Panc1 (cell line): Measurements from ENCODE around the gene PARP2. TPM values are rescaled to one million over a fixed set of nuclear protein-coding genes. Genes with fewer than 3 reads are reported as not detected.
"Not testable (repeated sequence)": the region's sequence is repeated elsewhere in the genome, so short reads cannot be mapped to it uniquely, and the experiment has no call there.

ENCODE experiments used
- ATAC-seq: fragments of 200-7000 bp; cut with Tn5 transposase; 2 replicates; pipeline ENCODE4 v1.9.1; 2020; ENCODE audit warnings: mild to moderate bottlenecking, moderate library complexity
- BruUV-seq: library from RNA; stranded (reverse); fragments of 400-500 nt; replicated peaks from 2 replicates; lab custom pipeline; 2021; lab: Mats Ljungman, UMichigan
- CTCF ChIA-PET: fragments of 300-600 bp; sonication (Branson Sonifier 250); formaldehyde crosslinking; loops from one replicate; lab custom pipeline; 2022; ENCODE audit warnings: antibody characterized with exemption; lab: Charles Lee
- POLR2A ChIA-PET: fragments of 300-600 bp; sonication (Branson Sonifier 250); formaldehyde crosslinking; loops from one replicate; lab custom pipeline; 2022; ENCODE audit warnings: antibody characterized with exemption; lab: Charles Lee
- DNase-seq: peaks from one replicate; pipeline ENCODE4 v3.0.0-alpha.2; 2010; ENCODE audit warnings: low read depth, low spot score
- H3K27ac ChIP-seq: 2 replicates; pipeline ENCODE4 v1.5.1; 2011; ENCODE audit warnings: mild to moderate bottlenecking, low read length, inconsistent platforms
- H3K27me3 ChIP-seq: fragments of 200-500 bp; sonication (Bioruptor generic); 2 replicates; pipeline ENCODE4 v1.6.0; 2014; ENCODE audit warnings: low read length, inconsistent platforms; ENCODE audit not compliant: control insufficient read depth, insufficient read depth
- H3K36me3 ChIP-seq: fragments of 200-500 bp; sonication (Bioruptor generic); 2 replicates; pipeline ENCODE4 v1.5.1; 2014; ENCODE audit warnings: inconsistent platforms, mild to moderate bottlenecking, low read length, moderate library complexity; ENCODE audit not compliant: control insufficient read depth, insufficient read depth
- H3K4me1 ChIP-seq: 2 replicates; pipeline ENCODE4 v1.5.1; 2011; ENCODE audit warnings: inconsistent platforms, mild to moderate bottlenecking, low read length, moderate library complexity; ENCODE audit not compliant: control insufficient read depth, insufficient read depth
- H3K4me3 ChIP-seq, 2 experiments: 2 replicates each; pipeline ENCODE4 v1.5.1; 2011 to 2012; ENCODE audit warnings: low read depth in 2 of 2, low read length in 2 of 2, mild to moderate bottlenecking in 2 of 2, inconsistent platforms in 1 of 2, moderate library complexity in 1 of 2
- H3K9me3 ChIP-seq: fragments of 200-500 bp; sonication (Bioruptor generic); 2 replicates; pipeline ENCODE4 v1.5.1; 2014; ENCODE audit warnings: low read depth, mild to moderate bottlenecking, inconsistent platforms, low read length, moderate library complexity; ENCODE audit not compliant: control insufficient read depth, insufficient read depth
- POLR2AphosphoS5 ChIP-seq: IDR thresholded peaks from 2 replicates; pipeline ENCODE4 v1.6.1; 2012; ENCODE audit warnings: mild to moderate bottlenecking, low read depth, low read length, moderate library complexity
- SIN3A ChIP-seq: IDR thresholded peaks from 2 replicates; pipeline ENCODE4 v1.6.1; 2012; ENCODE audit warnings: low read depth, mild to moderate bottlenecking, low read length, moderate library complexity, borderline replicate concordance; ENCODE audit not compliant: insufficient read depth
- TCF7L2 ChIP-seq: IDR thresholded peaks from 2 replicates; pipeline ENCODE4 v1.6.1; 2011; ENCODE audit warnings: mild to moderate bottlenecking, low read depth, low read length, inconsistent platforms
- in situ Hi-C: cut with HindIII; loops from 2 replicates; pipeline ENCODE4 v1.10.0; 2016; ENCODE audit warnings: low sequenced_read_pairs, low pct_unique_long_range_greater_than_20kb
- intact Hi-C: fragments of 100-400 bp; cut with micrococcal nuclease; formaldehyde crosslinking; loops from one replicate; pipeline ENCODE4 v1.10.0; 2022; ENCODE audit not compliant: unreplicated experiment
- total RNA-seq: library from RNA; stranded (reverse); gene quantifications from one replicate; pipeline ENCODE4 v1.2.1, GENCODE V29; 2021; ENCODE audit not compliant: unreplicated experiment
- TF ChIP-seq, protein P1 (sequence below), 2 experiments: IDR thresholded peaks; 2 replicates each; pipeline ENCODE4 v1.6.1; 2011 to 2012; ENCODE audit warnings: low read depth in 2 of 2, control low read depth in 1 of 2, low read length in 1 of 2, mild to moderate bottlenecking in 1 of 2, moderate library complexity in 1 of 2; ENCODE audit not compliant: insufficient read depth in 1 of 2
- TF ChIP-seq, protein P2 (sequence below): fragments of 450-650 bp; IDR thresholded peaks from 2 replicates; pipeline ENCODE4 v1.5.1; 2017; ENCODE audit warnings: mild to moderate bottlenecking

The PARP2 gene
- total RNA-seq, 1 experiment from 2014 or later: 26.6 TPM

DNA sequence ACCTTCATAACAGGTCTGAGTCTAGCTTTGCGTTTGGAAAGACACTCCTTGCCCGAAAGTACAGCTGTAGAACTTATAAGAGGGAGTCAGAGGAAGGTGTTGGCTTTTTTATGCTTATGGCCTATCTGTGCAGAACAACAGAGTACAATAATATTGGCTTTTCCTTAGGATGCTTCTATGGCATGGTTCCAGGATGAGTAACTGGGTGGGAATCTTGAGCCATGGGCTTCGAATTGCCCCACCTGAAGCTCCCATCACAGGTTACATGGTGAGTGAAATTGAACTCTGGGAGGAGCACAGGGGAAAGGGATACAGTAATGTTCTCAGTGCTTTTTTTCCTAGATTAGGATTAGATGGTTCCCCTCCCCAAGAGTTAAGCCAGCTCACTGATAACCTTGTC lies 13.0 kb downstream of the PARP2 start:
- CTCF ChIA-PET: no interaction called here
- no peaks in the 10 kb centered on the region for H3K27me3 ChIP-seq
- H3K4me1 ChIP-seq: no peaks in the 10 kb centered on the region
- intact Hi-C loops: no loop called here
- ATAC-seq (no peak), DNase-seq (no peak)
- H3K4me3 ChIP-seq: no peak overlapping the region
- no peak overlapping the region for H3K27ac ChIP-seq
- POLR2A ChIA-PET: no interaction called here
- H3K36me3 ChIP-seq: peaks cover 17% of the 10 kb centered on the region
- no TSS peak for BruUV-seq
- no peaks in the 10 kb centered on the region for H3K9me3 ChIP-seq
- TF ChIP-seq TCF7L2: no peak
- in situ Hi-C loops: no loop called here

DNA sequence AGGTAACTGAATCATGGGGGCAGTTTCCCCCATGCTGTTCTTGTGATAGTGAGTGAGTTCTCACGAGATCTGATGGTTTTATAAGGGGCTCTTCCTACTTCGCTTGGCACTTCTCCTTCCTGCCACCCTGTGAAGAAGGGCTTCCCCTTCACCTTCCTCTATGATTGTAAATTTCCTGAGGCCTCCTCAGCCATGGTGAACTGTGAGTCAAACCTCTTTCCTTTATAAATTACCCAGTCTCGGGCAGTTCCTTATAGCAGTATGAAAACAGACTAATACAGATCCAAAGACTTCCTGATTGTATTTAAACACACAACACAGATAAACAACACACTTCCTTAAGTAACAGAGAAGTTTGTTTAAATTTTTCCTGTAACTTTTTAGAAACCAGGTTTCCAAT lies 15.0 kb downstream of the PARP2 start:
- CTCF ChIA-PET, DNase-seq, H3K27me3 ChIP-seq, BruUV-seq, POLR2A ChIA-PET, H3K9me3 ChIP-seq, ATAC-seq, H3K4me1 ChIP-seq, in situ Hi-C loops, H3K4me3 ChIP-seq, intact Hi-C loops, H3K27ac ChIP-seq: not testable (repeated sequence)
- H3K36me3 ChIP-seq: peaks cover 17% of the 10 kb centered on the region

DNA sequence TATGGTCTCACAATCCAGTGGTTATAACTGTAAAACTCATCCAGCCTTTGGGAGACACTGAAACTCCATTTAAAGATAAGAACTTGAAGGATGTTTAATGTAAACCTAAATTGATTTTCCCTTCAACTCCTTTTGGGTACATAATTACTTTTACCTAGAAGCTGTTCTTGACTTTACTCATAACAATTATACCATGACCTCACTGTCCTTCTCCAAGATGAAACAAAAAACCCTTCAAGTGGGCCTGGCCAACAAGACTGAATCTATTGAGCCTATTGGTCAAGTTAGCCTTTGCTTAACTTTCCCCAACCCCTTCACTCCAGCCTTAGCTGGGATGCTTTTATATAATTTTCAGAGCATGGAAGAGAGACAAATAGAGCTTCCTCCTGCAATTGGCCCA lies 22.5 kb downstream of the PARP2 start:
- H3K36me3 ChIP-seq: peaks cover 2% of the 10 kb centered on the region; the same call in 1 of the 2 replicates
- H3K4me1 ChIP-seq: no peaks in the 10 kb centered on the region
- intact Hi-C loops: no loop called here
- H3K27ac ChIP-seq: no peak overlapping the region
- ChIA-PET CTCF (no interaction called here), POLR2A (no interaction called here)
- H3K9me3 ChIP-seq: no peaks in the 10 kb centered on the region
- no TSS peak for BruUV-seq
- in situ Hi-C loops: no loop called here
- TF ChIP-seq SIN3A: no peak
- no peak for TF ChIP-seq TCF7L2
- TF ChIP-seq, protein P1, sequence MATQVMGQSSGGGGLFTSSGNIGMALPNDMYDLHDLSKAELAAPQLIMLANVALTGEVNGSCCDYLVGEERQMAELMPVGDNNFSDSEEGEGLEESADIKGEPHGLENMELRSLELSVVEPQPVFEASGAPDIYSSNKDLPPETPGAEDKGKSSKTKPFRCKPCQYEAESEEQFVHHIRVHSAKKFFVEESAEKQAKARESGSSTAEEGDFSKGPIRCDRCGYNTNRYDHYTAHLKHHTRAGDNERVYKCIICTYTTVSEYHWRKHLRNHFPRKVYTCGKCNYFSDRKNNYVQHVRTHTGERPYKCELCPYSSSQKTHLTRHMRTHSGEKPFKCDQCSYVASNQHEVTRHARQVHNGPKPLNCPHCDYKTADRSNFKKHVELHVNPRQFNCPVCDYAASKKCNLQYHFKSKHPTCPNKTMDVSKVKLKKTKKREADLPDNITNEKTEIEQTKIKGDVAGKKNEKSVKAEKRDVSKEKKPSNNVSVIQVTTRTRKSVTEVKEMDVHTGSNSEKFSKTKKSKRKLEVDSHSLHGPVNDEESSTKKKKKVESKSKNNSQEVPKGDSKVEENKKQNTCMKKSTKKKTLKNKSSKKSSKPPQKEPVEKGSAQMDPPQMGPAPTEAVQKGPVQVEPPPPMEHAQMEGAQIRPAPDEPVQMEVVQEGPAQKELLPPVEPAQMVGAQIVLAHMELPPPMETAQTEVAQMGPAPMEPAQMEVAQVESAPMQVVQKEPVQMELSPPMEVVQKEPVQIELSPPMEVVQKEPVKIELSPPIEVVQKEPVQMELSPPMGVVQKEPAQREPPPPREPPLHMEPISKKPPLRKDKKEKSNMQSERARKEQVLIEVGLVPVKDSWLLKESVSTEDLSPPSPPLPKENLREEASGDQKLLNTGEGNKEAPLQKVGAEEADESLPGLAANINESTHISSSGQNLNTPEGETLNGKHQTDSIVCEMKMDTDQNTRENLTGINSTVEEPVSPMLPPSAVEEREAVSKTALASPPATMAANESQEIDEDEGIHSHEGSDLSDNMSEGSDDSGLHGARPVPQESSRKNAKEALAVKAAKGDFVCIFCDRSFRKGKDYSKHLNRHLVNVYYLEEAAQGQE (IDR thresholded peaks at IDR 0.05; ENCODE audit: insufficient read depth in 1 of 2, low read depth in 2 of 2, low read length in 1 of 2): no peak
- TF ChIP-seq, protein P2, sequence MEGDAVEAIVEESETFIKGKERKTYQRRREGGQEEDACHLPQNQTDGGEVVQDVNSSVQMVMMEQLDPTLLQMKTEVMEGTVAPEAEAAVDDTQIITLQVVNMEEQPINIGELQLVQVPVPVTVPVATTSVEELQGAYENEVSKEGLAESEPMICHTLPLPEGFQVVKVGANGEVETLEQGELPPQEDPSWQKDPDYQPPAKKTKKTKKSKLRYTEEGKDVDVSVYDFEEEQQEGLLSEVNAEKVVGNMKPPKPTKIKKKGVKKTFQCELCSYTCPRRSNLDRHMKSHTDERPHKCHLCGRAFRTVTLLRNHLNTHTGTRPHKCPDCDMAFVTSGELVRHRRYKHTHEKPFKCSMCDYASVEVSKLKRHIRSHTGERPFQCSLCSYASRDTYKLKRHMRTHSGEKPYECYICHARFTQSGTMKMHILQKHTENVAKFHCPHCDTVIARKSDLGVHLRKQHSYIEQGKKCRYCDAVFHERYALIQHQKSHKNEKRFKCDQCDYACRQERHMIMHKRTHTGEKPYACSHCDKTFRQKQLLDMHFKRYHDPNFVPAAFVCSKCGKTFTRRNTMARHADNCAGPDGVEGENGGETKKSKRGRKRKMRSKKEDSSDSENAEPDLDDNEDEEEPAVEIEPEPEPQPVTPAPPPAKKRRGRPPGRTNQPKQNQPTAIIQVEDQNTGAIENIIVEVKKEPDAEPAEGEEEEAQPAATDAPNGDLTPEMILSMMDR: no peak
- no peak for TF ChIP-seq POLR2AphosphoS5
- no peak for DNase-seq
- ATAC-seq: no peak
- H3K4me3 ChIP-seq: no peak overlapping the region
- no peaks in the 10 kb centered on the region for H3K27me3 ChIP-seq
